Stimulated activated CD8-positive, alpha-beta memory T cell treated with anti-CD3 and anti-CD28 coated beads, Interleukin-15, amount 100 ng/mL, for 24 hours (primary cell): ENCODE results near the gene MRPL18.
"Not testable (repeated sequence)": the region's sequence is repeated elsewhere in the genome, so short reads cannot be mapped to it uniquely, and the experiment has no call there.

ENCODE experiments used
- DNase-seq: peaks from one replicate; pipeline ENCODE4 v3.0.0-alpha.2; 2020; ENCODE audit warnings: low read depth

MRPL18 gene

DNA sequence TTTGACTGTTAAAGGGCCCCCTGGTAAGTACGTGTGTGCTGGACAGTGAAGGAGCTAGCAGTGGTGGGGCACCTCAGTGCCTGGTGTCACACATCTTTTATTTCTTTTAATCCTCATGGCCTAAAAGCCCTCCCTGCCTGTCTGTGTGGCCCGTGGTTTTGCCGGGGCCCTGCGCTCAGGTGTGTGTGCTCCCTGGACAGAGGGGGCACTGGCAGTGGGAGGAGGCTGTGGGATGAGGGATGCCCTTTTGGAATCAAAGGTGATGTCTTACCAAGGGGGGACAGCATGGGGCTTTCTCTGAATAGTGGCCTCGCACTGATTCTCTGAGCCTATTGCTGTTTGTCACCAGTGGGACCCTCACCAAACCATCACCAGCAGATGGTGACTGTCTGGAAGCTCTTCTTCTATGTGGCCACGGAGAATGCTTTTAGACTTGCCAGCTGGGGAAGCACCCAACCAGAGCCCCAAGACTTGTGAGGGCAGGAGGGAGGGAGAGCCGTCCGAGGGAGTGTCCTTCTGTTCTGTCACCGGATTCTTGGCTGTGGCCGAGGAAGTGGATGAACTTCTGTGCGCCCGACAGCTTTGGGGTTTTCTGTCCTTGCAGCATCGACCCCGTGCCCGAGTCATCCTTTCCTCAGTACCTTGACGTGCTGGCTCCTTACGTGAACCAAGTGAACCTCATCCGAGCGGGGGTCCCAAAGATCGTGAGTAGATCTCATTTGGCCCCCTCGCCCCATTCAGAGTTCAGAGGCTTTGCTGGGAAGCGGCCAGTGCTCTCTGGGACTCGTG is 27.9 kb downstream of the MRPL18 start:
- DNase-seq, result no peak

DNA sequence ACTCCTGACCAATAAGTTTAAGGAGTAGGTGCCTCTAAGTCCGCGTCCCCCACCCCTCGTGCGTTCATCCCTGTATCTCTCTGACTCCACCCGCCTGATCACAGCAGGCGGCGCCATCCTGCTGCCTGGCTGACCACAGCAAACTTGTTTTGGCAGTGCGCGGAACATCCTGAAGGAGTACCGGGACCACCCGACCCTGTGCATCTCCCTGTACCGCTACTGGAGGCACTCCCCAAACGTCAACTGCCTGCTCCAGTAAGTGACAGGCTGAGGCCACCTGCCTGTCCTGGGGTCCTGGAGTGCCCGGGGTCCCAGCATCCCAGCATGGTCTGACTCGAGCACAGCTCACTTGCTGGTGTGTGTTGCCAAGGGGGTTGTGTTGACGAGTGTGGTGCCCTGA is 28.8 kb downstream of the MRPL18 start:
- DNase-seq, result no peak

DNA sequence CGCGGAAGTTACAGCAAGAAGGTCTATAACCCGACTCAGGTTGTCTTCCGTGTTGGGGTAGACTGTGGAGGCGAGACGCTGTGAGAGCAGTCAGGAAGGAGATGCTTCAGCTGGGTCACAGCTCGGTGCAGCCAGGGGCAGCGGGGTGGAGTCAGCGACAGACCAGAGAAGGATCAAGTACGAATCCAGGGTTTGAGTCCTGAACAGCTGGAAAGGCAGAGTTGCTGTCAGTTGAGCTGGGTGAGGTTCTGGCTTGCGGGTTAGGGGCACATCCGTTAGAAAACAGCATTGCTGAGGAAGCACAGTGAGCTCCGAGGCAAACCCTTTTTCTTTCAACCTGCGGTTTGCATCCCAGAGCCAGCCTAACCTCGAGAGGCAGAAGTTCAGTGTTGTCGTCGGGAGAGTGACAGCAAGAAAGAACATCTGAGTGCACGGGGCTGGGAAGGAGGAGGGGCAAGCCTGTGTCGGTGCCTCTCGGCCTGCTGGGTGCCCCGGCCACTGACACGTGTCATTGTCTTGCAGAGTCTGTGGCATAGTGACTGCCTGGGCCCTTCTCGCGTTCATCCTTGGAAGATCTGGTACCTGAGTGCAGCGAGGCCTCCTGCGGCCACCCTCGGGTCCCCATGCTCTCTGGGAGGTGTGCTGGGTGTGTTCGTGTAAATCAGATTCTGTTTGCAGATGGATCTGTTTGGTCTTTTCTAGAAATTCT is 29.8 kb downstream of the MRPL18 start:
- DNase-seq, result no peak

DNA sequence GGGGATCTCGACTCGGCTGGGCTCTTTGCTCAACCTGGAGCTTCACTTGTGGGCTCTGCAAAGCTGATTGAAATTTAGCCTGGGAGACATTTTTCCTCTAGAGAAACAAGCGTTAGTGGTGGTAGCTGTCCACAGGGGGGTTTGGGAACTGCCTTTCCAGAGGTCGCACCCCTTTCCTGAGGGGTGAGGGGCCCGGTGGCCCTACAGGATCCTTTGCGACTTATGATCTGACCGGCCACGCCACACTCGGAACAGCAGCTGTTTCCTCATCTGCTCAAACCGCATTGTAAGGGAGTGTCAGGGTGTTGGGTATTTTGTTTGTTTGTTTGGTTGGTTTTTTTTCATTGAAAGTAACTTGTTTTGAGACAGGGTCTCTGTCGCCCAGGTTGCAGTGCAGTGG is 30.9 kb downstream of the MRPL18 start:
- no peak for DNase-seq

DNA sequence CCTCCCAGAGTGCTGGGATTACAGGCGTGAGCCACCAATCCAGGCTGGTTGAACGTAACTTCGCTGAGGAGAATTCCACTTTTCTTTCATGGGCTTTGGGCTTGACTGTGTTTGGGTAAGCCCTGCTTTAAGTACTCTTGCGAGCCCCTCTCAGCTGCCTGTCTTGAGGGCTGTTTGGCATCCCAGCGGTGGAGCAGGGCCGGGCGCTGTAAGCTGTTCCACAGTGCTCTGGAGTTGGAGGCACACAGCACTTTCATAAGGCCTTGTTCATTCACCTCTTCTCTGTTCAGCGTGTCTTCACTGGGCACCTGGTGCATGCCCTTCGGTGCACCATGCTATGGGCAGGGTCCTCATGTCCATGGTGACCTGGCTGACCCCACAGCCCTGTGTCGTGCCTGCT is 31.5 kb downstream of the MRPL18 start:
- no peak for DNase-seq

DNA sequence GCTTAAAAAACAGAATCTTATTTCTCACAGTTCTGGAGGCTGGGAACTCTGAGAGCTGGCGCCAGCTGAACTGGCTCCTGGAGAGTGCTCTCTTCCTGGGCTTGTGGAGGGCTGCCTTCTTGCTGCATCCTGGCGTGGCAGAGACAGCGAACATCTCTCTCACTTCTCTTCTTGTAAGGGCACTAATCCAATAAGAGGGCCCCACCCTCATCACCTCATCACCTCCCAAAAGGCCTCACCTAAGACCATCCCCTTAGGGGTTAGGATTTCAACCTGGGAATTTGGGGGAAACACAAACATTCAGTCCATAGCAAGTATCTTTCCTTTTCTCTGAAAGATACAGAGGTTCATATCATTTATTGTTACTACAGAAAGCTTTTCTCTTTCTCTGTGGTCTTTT is 33.7 kb downstream of the MRPL18 start:
- no peak for DNase-seq

DNA sequence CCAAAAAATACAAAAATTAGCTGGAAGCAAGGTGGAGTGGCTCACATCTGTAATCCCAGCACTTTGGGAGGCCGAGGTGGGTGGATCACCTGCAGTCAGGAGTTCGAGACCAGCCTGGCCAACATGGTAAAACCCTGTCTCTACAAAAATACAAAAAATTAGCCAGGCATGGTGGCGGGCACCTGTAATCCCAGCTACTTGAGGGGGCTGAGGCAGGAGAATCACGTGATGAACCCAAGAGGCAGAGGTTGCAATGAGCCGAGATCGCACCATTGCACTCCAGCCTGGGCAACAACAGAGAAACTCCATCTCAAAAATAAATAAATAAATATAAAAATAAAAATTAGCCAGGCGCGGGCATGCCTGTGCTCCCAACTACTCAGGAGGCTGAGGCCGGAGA is 34.4 kb downstream of the MRPL18 start:
- not testable (repeated sequence) for DNase-seq

DNA sequence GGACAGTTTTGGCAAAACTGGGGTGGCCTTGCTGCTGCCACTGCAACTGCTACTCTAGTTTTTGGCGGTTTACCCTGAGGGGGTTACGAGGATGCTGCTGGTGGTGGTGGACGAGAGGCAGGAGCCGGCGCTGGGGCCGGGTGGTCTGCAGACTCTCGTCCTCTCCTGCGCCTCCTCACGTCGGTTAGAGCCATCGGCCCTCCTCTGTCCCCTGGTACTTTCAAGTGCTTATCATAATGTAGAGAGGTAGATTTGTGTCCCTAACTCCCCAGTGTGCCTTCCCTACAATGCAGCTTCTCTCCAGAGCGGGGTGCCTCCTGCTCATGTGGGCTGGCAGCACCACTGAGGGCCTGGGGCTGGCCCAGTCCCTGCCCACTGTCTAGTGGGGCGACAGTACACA is 35.7 kb downstream of the MRPL18 start:
- no peak for DNase-seq

DNA sequence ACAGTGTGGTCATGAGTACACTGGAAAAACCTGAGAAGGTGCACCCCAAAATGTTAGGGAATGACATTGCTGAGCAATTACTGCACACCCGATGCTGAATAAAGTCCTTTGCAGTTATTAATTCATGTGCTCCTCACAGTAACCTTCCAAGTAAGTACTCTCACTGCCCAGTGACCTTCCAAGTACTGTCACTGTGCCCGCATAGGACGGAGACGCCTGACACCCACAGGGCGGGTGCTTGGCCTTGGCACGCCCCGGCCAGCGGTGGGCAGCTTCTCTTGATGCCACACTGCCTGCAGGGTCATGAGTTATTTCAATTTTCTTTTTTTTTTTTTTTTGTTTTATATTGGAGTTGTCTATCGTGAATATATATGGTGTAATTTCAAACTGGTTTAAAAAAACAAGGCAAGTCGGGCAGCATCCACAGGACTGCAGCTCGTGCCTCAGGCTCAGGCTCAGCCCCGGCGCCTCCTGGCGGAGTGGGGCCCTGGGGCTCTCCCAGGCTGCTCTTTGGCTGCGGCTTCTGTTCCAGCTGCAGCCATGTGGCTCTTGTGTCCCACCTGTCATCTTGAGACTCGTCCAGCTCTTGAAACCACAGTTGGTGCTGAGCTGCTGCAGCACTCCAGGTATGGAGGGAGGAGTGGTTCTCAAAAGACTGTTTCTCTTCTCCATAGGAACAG is 36.8 kb downstream of the MRPL18 start:
- DNase-seq, result no peak

DNA sequence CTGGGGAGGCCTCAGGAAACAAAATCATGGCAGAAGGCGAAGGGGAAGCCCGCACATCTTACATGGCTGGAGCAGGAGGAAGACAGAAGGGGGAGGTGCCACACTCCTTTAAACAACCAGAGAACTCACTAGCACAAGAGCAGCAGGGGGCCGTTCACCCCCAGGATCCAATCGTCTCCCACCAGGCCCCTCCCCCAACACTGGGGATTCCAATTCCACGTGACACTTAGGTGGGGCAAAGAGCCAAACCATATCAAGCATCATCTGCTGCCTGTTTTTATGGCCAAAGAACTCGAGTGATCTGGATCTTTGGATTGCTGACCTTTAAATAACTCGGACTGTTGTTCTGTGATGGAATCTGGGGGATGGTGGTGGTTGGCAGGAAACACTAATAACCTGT is 37.8 kb downstream of the MRPL18 start:
- DNase-seq, result no peak

DNA sequence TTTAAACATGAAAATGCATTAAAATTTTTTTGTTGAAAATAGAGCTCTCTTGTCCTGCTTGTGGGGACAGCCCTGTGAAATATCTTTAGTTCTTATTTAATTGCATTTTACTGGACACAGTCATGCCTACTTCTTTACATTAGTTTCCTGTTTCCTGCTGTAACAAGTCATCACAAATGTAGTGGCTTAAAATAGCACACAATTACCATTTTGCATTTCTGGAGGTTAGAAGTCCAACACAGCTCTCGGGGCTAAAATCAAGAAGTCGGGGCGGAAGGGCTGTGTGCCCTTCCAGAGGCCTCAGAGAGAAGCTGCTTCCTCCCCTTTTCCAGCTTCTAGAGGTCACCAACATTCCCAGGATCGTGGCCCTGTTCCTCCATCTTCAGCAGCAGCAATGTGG is 39.3 kb downstream of the MRPL18 start:
- DNase-seq, result no peak

DNA sequence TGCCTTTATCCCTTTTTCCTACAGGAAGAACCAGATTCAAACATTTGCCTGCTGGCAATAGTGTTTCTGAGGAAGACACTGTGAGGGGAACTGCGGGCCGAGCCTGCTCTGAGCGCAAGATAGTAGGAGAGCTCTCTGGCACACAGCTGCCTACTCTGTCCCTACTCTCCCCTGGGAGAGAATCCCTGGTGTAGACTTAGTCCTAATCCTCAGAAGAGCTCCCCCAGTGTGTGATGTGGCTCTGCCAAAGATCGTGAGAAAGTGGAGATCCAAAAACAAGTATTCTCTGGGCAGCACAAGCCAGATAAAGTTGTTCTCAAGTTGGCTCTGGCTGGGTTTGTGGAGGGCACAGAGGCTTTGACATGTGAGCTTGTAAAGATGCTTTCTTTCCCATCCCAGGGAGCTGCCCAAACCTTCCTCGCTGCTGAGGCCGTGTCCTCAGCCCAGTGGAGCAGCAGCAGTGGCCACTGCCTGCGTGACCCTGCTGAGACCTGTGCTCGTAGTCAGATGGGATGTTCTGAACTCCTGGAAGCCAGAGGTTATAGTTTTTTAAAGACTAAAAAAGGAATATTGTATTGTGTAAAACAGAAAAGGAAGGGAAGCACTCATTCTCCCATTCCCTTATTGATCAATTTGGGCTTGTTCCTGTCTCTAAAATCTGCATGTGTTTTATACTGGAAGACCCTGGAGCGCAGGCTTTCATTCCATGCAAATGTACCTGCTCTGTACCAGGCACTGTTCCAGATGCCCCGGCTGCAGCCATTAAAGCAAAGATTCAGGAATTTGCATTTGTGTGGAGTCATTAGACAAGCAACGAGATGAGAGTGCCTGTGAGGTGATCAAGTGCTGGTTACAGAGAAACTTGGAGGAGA is 40.5 kb downstream of the MRPL18 start:
- DNase-seq, result no peak

DNA sequence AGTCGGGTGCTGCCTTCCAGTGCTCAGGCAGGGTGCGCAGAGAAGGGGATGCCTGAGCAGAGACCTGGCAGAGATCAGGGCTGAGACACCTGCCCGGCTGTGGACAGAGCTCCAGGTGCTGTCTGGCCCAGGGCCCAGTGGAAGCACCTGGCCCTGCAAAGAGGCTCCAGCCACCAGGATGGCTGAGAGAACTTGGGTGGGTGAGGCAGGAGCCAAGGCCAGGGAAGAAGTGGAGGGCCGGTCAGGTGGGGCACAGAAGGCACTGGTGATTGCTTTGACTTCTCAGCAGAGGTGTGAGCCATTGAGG is 41.1 kb downstream of the MRPL18 start:
- DNase-seq, result no peak

DNA sequence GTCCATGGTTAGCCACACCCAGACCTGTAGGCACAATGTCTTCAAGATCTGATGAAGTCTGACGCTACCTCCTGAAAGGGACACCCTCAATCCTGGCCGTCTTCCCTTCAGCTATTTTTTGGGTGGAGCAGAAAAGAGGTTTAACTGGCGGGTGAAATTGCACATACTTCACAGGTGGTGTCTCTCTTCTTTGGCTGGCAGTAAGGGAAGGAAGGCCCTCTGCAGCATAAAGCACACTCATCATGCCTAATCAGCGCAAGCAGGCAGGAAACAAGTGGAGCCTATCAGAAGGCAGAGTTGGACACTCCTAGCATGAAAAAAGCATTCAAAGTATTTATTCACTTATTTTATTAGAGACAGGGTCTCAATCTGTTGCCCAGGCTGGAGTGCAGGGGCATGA is 42.7 kb downstream of the MRPL18 start:
- DNase-seq, result no peak

DNA sequence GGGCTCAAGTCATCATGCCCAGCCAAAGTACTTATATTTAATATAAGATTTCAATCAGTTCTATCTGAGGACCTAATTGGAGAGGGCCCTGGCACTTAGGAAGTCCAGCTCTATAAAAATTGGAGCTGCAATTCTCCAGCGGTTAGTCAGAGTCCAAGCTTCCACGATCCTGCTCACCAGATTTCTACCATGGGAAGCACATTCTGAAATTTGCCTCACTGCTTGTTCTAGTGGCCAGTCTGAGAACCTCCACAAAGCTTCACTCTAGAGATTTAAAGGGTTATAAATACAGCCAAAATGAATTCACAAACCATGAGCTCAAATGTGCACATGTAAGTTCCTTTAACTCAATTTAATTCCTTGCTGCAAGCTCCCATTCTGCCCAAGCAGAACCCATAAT is 43.3 kb downstream of the MRPL18 start:
- no peak for DNase-seq

DNA sequence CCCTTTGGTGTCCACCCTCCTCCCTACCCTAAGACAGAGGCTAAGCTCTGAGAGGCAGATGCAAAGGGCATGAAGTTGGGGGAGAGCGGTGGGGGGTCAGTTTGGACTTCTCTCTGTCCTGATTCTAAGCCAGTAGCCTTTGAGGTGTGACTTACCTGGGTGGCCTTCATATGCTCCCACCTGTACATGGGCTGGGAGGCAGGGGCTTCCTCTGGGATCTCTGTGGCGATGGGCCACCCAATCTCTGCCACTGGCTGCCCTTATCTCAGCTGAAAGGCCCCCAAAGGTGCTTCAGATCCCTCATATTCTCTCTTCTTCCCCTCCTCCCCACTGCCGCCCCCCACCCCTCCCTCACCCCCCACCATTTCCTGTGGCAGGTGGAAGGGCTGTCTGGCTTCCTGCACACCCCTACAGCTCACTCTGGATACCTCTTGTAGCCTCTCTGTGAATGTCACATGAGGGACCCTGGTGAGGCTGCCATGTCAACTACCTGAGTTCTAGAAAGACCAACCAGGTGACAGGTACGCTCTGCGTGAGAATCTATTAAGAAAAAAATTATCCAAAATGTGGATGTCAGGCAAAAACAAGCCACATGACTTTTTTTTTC is 43.8 kb downstream of the MRPL18 start:
- no peak for DNase-seq

DNA sequence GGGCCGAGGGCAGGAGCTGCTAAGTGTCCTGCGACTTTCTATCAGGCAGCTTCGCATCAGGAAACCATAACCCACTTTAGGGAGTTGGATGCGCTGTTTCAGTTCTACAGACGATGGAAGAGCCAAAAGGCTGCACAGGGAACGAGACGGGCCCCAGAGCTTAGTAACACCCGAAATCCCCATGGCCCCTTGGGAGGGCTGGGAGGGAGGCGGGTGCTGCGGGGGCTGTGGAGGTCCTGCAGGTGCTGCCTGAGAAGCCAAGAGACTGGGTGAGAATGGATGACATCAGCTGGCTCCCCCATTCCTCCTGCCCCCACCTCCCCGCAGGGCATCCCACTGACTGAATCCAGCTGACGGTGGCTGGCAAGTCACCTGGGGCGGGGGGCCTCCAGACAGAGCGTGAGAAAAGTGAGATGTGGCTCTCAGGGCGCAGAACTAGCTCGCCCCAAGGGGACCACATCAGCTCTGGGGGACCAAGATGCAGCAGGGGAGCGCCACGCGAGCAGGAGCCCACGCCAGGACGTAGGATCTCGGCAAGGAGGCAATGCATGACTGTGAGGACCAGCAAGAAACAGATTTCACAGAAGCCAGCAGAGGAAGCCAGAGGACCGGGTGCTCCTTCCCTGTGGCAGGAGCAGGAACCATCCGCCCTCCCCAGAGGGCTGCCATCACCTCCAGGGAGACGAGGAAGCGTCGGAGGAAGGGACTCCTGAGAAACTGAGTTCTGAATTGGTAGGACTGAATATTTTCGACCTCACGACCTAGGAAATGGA is 46.6 kb downstream of the MRPL18 start:
- no peak for DNase-seq

DNA sequence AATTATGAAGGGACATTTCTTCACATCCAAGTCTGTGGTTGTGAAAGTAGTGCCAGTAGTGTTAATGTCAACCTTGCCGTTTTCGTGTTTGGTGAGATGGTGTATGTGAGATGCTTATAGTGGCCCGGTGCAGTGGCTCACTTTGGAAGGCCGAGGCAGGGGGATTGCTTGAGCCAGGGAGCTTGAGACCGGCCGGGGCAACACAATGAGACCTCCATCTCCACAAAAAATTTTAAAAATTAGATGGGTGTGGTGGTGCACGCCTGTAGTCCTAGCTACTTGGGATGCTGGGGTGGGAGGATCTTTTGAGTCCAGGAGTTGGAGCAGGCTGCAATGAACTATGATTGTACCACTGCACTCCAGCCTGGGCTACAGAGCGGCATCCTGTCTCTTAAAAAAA is 47.2 kb downstream of the MRPL18 start:
- DNase-seq, result no peak

DNA sequence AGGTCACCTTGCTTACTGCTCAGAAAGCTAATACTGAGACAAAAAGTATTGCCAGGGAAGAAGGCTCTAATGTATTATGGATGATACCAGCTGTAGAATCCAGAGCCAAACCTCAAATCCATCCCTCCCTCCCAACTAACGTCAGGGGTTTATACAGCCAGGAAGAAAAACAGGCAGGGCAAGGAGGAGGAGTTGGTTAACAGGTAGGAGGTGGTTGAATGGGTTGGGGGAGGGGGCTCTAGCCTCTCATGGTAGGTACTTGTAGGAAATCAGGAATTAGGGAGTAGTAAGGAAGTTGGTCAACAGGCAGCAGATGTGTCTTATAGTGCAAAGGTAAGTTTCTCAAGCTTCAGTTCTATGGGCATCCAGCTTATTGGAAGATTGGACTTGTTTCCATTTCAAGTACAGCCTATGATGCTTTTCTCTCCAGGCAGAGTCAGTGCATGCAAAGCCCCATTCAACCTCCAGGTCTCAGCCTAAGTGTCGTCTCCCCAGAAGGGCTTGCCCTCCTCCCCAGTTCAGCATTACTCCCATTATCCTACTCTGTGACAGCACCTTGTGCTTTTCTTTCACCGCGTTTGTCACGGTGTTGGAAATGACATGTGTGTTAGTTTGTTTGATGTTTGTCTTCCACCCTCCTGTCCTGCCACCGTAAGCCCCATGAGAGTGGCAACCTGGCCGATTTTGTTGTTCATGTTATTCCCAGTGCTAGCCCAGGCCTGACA is 47.9 kb downstream of the MRPL18 start:
- DNase-seq, result no peak

DNA sequence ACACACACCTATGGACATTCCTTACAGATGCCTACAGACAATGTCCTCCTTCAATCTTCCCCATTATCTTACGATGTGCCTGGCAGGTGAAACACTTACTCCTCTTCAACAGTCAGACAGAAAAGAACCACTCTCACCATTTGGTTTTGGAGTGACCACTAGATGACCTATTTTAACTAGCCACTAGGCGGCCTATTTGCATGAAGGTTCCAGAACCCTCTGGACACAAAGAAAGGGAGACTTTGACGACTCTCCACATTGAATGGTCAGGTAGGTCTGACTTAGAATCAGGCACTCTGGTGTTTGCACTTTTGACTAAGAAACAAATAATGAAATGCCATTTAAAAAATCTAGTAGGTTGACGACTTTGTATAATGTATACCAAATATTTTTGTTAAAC is 51.8 kb downstream of the MRPL18 start:
- no peak for DNase-seq
